Forelimb muscle (tissue), 1 donor: ENCODE measurements around the gene GINS2. TPM values are rescaled to one million over a fixed set of nuclear protein-coding genes. Genes with fewer than 3 reads are reported as not detected.

ENCODE experiments used
- DNase-seq: peaks from one replicate; pipeline ENCODE4 v3.0.0-alpha.2; 2013; ENCODE audit warnings: low read depth
- polyA plus RNA-seq: library from polyadenylated mRNA; unstranded; fragments of 120-200 nt; gene quantifications from one replicate; pipeline ENCODE4 v1.2.1, GENCODE V29; 2013; ENCODE audit not compliant: insufficient read length

Gene GINS2
- polyA plus RNA-seq, 1 donor, result 7.4 TPM

- no peak for DNase-seq
Observed at GRCh38 chr16:85640254-85640558, 48.5 kb downstream of the GINS2 start.

GRCh38 chr16:85639529-85640253, 49.1 kb downstream of the GINS2 start:
- DNase-seq, result no peak

- DNase-seq, result no peak
Observed at GRCh38 chr16:85638695-85639409, 49.9 kb downstream of the GINS2 start.

- no peak for DNase-seq
Observed at GRCh38 chr16:85637808-85638647, 50.7 kb downstream of the GINS2 start.

DNA sequence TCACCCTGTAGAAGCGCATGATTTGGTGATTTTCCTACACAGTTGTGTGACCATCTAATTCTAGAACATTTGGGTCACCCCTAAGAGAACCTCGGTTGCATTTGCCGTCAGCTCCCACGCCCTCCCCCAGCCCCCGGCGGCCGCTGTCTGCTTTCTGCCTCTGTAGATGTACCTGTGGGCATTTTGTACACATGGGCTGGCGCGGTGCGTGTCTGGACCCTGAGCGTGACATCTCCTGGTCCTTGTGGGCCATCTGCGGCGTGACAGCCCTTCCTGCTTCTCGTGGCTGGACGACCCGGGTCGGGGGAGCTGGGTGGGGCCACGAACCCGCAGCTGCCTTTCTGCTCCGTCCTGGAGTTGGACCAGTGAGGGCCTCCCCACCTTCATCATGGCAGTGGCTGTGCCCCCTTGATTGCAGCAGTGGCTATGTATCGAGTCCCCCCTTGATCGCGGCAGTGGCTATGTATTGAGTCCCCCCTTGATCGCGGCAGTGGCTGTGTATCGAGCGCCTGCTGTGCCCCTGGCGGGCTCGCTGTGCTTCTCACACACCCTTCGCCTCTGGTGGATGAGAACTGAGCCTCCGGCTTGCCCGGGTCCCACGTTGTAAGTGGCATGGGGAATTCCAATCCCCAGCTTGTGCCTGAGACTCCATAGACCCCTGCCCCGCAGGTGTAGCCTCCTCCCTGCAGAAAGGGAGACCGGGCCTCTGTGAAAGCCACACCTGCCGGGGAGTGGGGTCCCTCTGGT, 51.5 kb downstream of the GINS2 start:
- DNase-seq, result no peak

GRCh38 chr16:85636234-85636812, 52.4 kb downstream of the GINS2 start:
- DNase-seq, result no peak

GRCh38 chr16:85635545-85636140, 53.1 kb downstream of the GINS2 start:
- no peak for DNase-seq

- no peak for DNase-seq
Observed at GRCh38 chr16:85634747-85635544, 53.8 kb downstream of the GINS2 start.

DNA sequence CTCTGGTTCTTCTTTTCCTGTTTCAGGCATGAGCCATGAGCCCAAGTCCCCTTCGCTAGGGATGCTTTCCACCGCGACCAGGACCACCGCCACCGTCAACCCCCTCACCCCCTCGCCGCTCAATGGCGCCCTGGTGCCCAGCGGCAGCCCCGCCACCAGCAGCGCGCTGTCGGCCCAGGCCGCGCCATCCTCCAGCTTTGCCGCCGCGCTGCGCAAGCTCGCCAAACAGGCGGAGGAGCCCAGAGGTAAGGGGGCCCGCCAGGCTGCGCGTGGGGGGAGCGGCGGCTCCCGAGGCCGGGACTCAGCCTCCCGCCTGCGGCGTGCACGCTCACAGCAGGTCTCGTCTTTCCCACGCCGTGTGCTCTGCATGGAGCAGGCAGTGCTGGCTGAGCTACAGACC, 54.9 kb downstream of the GINS2 start:
- no peak for DNase-seq

- DNase-seq, result no peak
Observed at GRCh38 chr16:85633438-85633743, 55.4 kb downstream of the GINS2 start.

DNA sequence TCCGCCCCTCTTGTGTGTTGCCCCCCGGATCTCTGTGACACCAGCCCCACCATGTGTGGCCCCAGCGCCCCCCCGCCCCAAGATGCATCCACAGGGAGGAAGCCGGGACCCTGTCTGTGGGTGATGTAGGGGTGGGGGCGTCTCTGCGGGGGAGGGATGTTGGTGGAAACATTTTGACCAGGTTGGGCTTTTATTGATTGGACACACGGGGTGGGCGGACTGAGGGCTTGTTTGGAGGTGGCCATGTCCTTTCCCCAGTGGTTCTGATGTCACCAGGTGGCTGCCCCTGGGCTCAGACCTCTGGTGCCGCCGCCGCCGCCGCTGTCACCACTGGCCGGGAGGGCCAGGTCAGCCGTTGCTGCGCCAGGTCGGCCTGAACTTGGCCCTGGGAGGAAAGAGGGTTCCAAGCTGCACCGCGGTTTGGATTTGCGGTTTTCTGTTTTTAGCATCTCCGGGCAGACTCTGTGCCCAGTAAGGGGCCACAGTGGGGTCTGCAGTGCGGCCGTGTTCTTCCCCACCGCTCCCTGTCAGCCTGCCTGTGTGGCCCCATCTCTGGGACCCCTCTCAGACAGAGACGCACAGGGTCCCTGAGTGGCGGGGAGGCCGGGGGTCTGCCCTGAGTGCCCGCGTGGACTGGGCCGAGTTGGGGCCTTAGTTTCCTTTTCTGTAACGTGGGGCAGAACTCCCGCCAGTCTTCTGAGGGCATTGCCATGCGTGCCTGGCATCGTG, 55.9 kb downstream of the GINS2 start:
- DNase-seq, result no peak

- no peak for DNase-seq
Observed at GRCh38 chr16:85631802-85632393, 56.9 kb downstream of the GINS2 start.

GRCh38 chr16:85631230-85631629, 57.5 kb downstream of the GINS2 start:
- DNase-seq, result no peak

DNA sequence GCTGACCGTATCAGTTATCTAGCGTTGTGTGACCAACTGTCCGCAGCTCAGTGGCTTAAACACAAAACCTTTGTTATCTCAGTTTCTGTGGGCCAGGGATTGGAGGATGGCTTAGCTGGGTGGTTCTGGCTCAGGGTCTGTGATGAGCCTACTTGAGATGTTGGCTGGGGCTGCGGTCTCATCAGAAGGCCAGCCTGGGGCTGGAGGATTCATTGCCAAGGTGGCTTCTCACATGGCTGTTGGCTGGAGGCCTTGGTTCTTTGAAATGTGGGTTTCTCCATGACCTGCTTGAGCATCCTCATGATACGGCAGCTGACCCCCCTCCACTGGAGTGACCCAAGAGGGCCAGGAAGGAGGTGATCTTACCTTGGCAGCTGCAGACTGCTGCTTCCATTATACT, 58.9 kb downstream of the GINS2 start:
- DNase-seq, result no peak

DNA sequence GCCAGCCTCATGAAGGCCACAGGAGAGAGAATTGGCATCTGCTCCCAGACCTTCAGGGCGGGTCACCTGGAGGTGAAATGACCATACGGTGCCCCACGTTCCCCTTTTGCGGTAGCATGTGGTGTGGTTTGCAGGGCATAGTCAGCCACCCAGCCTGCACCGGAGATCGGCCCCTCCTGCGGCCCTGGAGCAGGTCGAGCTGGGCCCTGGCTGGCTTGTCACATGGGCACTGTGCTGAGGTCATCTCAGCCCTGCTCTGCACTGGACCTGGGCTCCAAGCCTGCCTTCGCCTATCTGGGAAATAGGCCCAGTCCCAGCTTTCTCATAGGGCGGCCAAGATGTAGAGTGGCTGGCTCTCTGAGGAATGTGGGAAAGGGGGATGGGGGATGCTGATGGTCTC, 59.4 kb downstream of the GINS2 start:
- no peak for DNase-seq

DNA sequence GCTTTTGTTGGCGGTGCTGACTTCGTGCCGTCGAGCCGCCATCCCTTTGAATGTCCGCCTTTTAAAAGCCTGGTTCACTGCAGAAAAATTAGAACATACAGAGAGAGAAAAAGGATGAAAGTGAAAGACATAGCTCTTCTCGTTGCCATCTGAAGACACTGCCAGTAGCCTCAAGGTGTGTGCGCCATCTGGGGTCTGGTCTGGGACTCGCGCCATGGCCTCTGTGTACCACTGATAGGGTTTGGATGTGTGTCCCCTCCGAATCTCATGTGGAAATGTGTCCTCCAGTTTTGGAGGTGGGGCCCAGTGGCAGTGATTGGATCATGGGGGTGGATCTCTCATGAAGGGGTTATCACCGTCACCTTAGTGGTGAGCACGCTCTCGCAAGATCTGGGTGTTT, 60.1 kb downstream of the GINS2 start:
- DNase-seq, result no peak

DNA sequence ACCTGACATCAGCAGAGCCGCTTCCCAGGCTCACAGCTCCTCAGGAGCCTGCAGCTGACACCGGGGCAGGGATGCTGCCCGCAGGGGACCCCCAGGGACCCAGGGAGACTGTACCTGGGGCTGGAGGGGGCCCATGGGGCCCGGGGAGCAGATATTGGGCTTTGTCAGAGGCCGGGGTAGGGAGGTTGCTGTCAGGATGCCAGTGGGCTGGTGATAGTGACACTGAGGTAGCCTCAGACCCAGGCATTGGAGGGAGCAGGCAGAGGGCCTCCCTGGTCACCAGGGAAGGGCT, 60.5 kb downstream of the GINS2 start:
- no peak for DNase-seq

DNA sequence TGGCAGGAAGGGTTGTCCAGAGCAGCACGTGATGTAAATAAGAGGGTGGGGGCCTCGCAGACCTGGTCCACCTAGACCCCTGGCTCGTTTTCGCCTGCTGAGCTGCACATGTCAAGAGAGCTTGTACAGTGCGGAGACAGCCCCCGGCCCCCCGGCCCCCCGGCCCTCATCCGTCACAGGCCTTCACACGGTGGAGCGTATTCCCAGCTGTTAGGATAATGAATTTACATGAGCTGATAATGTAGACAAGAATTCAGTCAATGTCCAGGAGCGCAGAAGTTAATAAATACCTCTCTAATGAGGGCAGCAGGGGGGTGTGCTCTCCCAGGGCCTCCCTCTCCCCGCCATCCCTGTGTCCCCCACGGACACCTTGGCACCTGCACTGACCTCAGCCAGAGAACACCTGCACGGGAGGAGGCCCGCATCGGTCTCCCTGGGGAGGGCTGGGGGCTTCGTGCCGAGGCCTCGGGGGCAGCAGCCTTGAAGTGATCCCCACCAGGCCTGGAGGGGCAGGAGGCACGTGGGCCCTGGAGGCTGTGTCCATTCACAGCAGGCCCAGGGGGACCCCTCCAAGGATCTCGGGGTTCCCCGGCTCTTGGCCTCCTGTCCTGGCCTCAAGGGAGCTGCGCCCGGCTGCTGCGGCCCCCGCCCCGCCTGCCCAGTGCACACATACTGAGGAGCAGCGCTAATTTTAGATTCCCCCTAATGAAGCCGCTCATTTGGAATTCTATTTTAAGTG, 61.1 kb downstream of the GINS2 start:
- no peak for DNase-seq

GRCh38 chr16:85627089-85627488, 61.7 kb downstream of the GINS2 start:
- DNase-seq, result no peak
